ENCODE results near the gene KAT2B. TPM values are rescaled to one million over a fixed set of nuclear protein-coding genes. Genes with fewer than 3 reads are reported as not detected.

The KAT2B gene
- polyA plus RNA-seq, 1 donor from 2014 or later, result 14.2 TPM

DNA sequence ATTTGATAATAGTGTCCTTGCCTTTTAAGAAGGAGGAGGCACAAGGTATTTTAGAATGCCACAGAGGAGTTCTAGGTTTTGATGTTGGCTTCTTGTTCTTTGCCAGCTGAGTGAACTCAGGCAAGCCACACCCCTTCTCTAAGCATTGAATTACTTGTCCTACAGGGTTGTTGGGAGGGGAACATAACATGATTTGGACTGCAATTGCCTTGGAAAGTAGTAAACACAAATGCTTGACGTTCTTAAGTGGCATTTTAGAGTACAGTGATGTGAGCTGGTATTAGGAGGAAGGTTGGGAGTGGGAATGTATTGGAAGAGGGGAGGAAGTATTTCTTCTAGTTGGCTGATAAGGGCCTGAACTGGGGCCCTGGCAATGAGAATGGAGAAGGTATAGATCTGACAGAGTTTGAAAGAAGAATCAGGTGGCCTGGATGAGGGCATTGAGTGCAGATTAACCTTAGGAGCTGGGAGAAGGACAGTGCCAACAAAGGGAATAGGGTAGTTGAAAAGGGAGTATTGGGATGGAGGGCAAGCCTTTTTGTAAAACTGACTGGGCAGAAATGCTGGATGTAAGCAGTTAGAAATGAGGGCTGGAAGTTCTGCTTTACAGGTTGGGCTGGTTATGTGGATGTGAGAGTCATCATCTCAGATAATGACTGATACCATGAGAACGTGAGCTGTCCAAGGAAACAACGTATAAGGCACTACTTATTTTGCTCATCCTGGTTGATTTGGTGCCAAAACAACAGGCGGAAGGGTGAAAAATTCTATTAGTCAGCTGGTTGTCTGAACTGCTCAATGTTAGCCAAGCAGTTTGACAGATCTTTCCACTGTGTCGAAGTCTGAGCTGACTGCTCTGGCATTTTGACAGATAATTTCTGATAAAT, 16.7 kb downstream of the KAT2B start:
- H3K4me3 ChIP-seq (ENCODE audit: low read length), result peak overlapping the region; percentile 16
- no peaks in the 10 kb centered on the region for H3F3A ChIP-seq (ENCODE audit: insufficient read depth, low read length, poor library complexity, severe bottlenecking)
- no peaks in the 10 kb centered on the region for H3K27me3 ChIP-seq (ENCODE audit: insufficient read depth, low read depth, low read length)
- TF ChIP-seq, protein P1, sequence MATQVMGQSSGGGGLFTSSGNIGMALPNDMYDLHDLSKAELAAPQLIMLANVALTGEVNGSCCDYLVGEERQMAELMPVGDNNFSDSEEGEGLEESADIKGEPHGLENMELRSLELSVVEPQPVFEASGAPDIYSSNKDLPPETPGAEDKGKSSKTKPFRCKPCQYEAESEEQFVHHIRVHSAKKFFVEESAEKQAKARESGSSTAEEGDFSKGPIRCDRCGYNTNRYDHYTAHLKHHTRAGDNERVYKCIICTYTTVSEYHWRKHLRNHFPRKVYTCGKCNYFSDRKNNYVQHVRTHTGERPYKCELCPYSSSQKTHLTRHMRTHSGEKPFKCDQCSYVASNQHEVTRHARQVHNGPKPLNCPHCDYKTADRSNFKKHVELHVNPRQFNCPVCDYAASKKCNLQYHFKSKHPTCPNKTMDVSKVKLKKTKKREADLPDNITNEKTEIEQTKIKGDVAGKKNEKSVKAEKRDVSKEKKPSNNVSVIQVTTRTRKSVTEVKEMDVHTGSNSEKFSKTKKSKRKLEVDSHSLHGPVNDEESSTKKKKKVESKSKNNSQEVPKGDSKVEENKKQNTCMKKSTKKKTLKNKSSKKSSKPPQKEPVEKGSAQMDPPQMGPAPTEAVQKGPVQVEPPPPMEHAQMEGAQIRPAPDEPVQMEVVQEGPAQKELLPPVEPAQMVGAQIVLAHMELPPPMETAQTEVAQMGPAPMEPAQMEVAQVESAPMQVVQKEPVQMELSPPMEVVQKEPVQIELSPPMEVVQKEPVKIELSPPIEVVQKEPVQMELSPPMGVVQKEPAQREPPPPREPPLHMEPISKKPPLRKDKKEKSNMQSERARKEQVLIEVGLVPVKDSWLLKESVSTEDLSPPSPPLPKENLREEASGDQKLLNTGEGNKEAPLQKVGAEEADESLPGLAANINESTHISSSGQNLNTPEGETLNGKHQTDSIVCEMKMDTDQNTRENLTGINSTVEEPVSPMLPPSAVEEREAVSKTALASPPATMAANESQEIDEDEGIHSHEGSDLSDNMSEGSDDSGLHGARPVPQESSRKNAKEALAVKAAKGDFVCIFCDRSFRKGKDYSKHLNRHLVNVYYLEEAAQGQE (IDR thresholded peaks at IDR 0.05; ENCODE audit: borderline replicate concordance), result no peak
- TF ChIP-seq, protein P2, sequence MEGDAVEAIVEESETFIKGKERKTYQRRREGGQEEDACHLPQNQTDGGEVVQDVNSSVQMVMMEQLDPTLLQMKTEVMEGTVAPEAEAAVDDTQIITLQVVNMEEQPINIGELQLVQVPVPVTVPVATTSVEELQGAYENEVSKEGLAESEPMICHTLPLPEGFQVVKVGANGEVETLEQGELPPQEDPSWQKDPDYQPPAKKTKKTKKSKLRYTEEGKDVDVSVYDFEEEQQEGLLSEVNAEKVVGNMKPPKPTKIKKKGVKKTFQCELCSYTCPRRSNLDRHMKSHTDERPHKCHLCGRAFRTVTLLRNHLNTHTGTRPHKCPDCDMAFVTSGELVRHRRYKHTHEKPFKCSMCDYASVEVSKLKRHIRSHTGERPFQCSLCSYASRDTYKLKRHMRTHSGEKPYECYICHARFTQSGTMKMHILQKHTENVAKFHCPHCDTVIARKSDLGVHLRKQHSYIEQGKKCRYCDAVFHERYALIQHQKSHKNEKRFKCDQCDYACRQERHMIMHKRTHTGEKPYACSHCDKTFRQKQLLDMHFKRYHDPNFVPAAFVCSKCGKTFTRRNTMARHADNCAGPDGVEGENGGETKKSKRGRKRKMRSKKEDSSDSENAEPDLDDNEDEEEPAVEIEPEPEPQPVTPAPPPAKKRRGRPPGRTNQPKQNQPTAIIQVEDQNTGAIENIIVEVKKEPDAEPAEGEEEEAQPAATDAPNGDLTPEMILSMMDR (IDR thresholded peaks at IDR 0.05; ENCODE audit: poor library complexity, severe bottlenecking), result no peak
- TF ChIP-seq MXI1 (conservative IDR thresholded peaks at IDR 0.05; ENCODE audit: poor library complexity, severe bottlenecking), result no peak
- TF ChIP-seq POLR2AphosphoS5 (IDR thresholded peaks at IDR 0.05), result peak; percentile 72
- no peak for TF ChIP-seq SMC3 (conservative IDR thresholded peaks at IDR 0.05; ENCODE audit: poor library complexity)
- TF ChIP-seq EP300 (conservative IDR thresholded peaks at IDR 0.05; ENCODE audit: poor library complexity, severe bottlenecking), result peak; percentile 96
- TF ChIP-seq RAD21 (conservative IDR thresholded peaks at IDR 0.05), result no peak
- H3K9me2 ChIP-seq (ENCODE audit: insufficient read depth, low read length), result no peaks in the 10 kb centered on the region
- H3K36me3 ChIP-seq (ENCODE audit: insufficient read depth, low read length), result no peaks in the 10 kb centered on the region
- no peak overlapping the region for H2AFZ ChIP-seq (ENCODE audit: low read depth, low read length)
- peak overlapping the region; percentile 40 for H3K4me2 ChIP-seq (ENCODE audit: low read length)
- H3K79me2 ChIP-seq (replicated peaks; ENCODE audit: insufficient read depth, low read length), result peaks cover 7% of the 10 kb centered on the region
- no peaks in the 10 kb centered on the region for H3K9me3 ChIP-seq (ENCODE audit: low read length)
- H3K27ac ChIP-seq (ENCODE audit: low read length), result no peak overlapping the region
- H4K20me1 ChIP-seq (ENCODE audit: insufficient read depth), result no peaks in the 10 kb centered on the region
- no peak overlapping the region for H3K9ac ChIP-seq (ENCODE audit: low read length)

DNA sequence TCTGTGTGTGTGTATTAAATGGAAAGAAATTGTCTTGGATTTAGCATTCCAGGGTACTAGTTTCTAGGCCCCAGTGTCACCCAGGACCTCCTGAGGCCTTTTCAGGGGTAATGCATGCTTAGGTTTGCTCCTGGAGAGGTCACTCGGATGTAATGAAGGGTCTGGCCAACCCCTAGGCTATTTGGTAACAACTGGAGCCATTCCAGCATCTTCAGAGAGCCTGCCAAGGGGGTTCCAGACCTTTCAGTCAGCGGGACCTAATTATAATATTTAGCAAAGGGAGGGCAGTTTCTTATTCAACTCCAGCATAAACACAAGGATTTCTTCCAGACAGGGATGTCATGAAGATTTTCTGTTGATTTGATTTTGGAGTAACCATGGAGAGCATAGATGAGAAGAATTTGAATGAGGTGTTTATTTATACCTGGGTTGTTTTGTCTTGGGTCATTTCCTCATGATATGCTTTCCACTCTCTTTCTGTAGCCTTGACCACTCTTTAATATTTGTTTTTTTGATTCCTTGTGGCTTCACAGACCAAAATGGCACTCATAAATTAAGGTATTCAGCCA, 17.4 kb downstream of the KAT2B start:
- Histone ChIP-seq H4K20me1 (ENCODE audit: insufficient read depth) (no peaks in the 10 kb centered on the region), H3K27me3 (ENCODE audit: insufficient read depth, low read depth, low read length) (no peaks in the 10 kb centered on the region), H3F3A (ENCODE audit: insufficient read depth, low read length, poor library complexity, severe bottlenecking) (no peaks in the 10 kb centered on the region), H3K4me3 (ENCODE audit: low read length) (peak overlapping the region; percentile 16), H3K27ac (ENCODE audit: low read length) (peak overlapping the region; percentile 26), H3K79me2 (replicated peaks; ENCODE audit: insufficient read depth, low read length) (peaks cover 7% of the 10 kb centered on the region), H3K9ac (ENCODE audit: low read length) (no peak overlapping the region), H3K9me2 (ENCODE audit: insufficient read depth, low read length) (no peaks in the 10 kb centered on the region), H2AFZ (ENCODE audit: low read depth, low read length) (no peak overlapping the region), H3K4me2 (ENCODE audit: low read length) (no peak overlapping the region), H3K36me3 (ENCODE audit: insufficient read depth, low read length) (no peaks in the 10 kb centered on the region), H3K9me3 (ENCODE audit: low read length) (no peaks in the 10 kb centered on the region)
- TF ChIP-seq POLR2AphosphoS5 (IDR thresholded peaks at IDR 0.05), result no peak
- TF ChIP-seq, protein P1 (IDR thresholded peaks at IDR 0.05; ENCODE audit: borderline replicate concordance), result peak; percentile 26
- TF ChIP-seq EP300 (conservative IDR thresholded peaks at IDR 0.05; ENCODE audit: poor library complexity, severe bottlenecking), result no peak

Measured in neural cell (in vitro differentiated cells).